WTC11 (cell line): Measurements from ENCODE around the gene PMS1.

ENCODE experiments used
- ESRRA ChIP-seq: sonication (generic); formaldehyde crosslinking; IDR thresholded peaks from 2 replicates; pipeline ENCODE4 v1.8.1; 2022; ENCODE audit warnings: mild to moderate bottlenecking, missing genetic modification reagents, borderline replicate concordance
- ZNF416 ChIP-seq: fragments of 250-450 bp; sonication (Bioruptor Pico); IDR thresholded peaks from 2 replicates; pipeline ENCODE4 v1.9.0; 2021; ENCODE audit warnings: mild to moderate bottlenecking, inconsistent platforms
- TF ChIP-seq, protein P1 (sequence below): sonication (generic); formaldehyde crosslinking; conservative IDR thresholded peaks from 2 replicates; pipeline ENCODE4 v1.8.1; 2022; ENCODE audit warnings: mild to moderate bottlenecking, missing genetic modification reagents
- TF ChIP-seq, protein P2 (sequence below): sonication (generic); formaldehyde crosslinking; IDR thresholded peaks from 2 replicates; pipeline ENCODE4 v1.8.0; 2022; ENCODE audit warnings: mild to moderate bottlenecking, missing genetic modification reagents
- TF ChIP-seq, protein P3 (sequence below): fragments of 200-600 bp; IDR thresholded peaks from 2 replicates; pipeline ENCODE4 v1.8.0; 2022; ENCODE audit warnings: antibody characterized with exemption
- TF ChIP-seq, protein P4 (sequence below): sonication (generic); formaldehyde crosslinking; IDR thresholded peaks from 2 replicates; pipeline ENCODE4 v1.8.1; 2023; ENCODE audit warnings: mild to moderate bottlenecking, missing genetic modification reagents

DNA sequence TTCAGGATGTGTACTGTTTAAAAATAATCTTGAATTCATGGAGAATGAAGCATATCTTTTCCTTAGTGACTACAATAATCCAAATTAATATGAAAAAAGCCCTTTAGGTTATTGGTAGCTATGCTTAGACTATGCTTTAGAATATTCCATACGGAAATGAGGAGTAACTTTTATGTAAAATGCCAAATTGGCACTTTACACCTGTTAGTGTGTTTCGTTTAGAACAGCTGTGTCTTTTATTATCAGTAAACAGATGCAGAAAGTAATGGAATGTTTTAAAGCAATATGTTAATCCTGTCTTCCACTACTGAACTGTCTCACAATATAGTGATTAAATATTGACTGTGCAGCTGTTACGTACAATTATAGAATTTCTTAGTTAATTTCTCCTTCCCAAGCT, 129.6 kb downstream of the PMS1 start:
- no peak for TF ChIP-seq ZNF416 (CRISPR knock-in tag)
- TF ChIP-seq, protein P1, sequence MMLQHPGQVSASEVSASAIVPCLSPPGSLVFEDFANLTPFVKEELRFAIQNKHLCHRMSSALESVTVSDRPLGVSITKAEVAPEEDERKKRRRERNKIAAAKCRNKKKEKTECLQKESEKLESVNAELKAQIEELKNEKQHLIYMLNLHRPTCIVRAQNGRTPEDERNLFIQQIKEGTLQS (CRISPR knock-in tag): no peak
- TF ChIP-seq, protein P2, sequence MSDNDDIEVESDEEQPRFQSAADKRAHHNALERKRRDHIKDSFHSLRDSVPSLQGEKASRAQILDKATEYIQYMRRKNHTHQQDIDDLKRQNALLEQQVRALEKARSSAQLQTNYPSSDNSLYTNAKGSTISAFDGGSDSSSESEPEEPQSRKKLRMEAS: no peak
- TF ChIP-seq ESRRA: no peak
- TF ChIP-seq, protein P3, sequence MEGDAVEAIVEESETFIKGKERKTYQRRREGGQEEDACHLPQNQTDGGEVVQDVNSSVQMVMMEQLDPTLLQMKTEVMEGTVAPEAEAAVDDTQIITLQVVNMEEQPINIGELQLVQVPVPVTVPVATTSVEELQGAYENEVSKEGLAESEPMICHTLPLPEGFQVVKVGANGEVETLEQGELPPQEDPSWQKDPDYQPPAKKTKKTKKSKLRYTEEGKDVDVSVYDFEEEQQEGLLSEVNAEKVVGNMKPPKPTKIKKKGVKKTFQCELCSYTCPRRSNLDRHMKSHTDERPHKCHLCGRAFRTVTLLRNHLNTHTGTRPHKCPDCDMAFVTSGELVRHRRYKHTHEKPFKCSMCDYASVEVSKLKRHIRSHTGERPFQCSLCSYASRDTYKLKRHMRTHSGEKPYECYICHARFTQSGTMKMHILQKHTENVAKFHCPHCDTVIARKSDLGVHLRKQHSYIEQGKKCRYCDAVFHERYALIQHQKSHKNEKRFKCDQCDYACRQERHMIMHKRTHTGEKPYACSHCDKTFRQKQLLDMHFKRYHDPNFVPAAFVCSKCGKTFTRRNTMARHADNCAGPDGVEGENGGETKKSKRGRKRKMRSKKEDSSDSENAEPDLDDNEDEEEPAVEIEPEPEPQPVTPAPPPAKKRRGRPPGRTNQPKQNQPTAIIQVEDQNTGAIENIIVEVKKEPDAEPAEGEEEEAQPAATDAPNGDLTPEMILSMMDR: no peak
- TF ChIP-seq, protein P4, sequence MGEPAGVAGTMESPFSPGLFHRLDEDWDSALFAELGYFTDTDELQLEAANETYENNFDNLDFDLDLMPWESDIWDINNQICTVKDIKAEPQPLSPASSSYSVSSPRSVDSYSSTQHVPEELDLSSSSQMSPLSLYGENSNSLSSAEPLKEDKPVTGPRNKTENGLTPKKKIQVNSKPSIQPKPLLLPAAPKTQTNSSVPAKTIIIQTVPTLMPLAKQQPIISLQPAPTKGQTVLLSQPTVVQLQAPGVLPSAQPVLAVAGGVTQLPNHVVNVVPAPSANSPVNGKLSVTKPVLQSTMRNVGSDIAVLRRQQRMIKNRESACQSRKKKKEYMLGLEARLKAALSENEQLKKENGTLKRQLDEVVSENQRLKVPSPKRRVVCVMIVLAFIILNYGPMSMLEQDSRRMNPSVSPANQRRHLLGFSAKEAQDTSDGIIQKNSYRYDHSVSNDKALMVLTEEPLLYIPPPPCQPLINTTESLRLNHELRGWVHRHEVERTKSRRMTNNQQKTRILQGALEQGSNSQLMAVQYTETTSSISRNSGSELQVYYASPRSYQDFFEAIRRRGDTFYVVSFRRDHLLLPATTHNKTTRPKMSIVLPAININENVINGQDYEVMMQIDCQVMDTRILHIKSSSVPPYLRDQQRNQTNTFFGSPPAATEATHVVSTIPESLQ (CRISPR knock-in tag): no peak
